ENCODE measurements around the gene DPM1. TPM values are rescaled to one million over a fixed set of nuclear protein-coding genes. Genes with fewer than 3 reads are reported as not detected.

The DPM1 gene
- total RNA-seq, 6 experiments from 2014 or later, result 51.8 to 59.9 (median 57.4) TPM

GRCh38 chr20:50993876-50994275 is 35.5 kb upstream of the DPM1 start:
- H3K4me3 Mint-ChIP-seq, result no peak overlapping the region
- TF ChIP-seq CTCF (IDR thresholded peaks at IDR 0.05), result no peak
- no peaks in the 10 kb centered on the region for H3K9me3 Mint-ChIP-seq
- H3K36me3 Mint-ChIP-seq (ENCODE audit: low read depth), result 0 out of 2 replicates have a peak, but pooled peaks cover 4% of the 10 kb centered on the region
- H3K27ac Mint-ChIP-seq, result no peak overlapping the region
- DNase-seq, result no peak
- peaks cover 29% of the 10 kb centered on the region for H3K4me1 Mint-ChIP-seq (ENCODE audit: low read depth)
- H3K27me3 Mint-ChIP-seq (ENCODE audit: insufficient read depth), result peaks cover under 1% of the 10 kb centered on the region

- Mint-ChIP-seq H3K4me3 (no peak overlapping the region), H3K27me3 (ENCODE audit: insufficient read depth) (no peaks in the 10 kb centered on the region; the same call in 1 of the 2 replicates), H3K9me3 (no peaks in the 10 kb centered on the region), H3K4me1 (ENCODE audit: low read depth) (peaks cover 33% of the 10 kb centered on the region), H3K36me3 (ENCODE audit: low read depth) (0 out of 2 replicates have a peak, but pooled peaks cover 4% of the 10 kb centered on the region), H3K27ac (no peak overlapping the region)
- peak; percentile 84 for TF ChIP-seq CTCF (IDR thresholded peaks at IDR 0.05)
- DNase-seq, result peak; percentile 47
Measured at GRCh38 chr20:50992733-50993457, 34.6 kb upstream of the DPM1 start.

- H3K27ac Mint-ChIP-seq, result no peak overlapping the region
- H3K9me3 Mint-ChIP-seq, result no peaks in the 10 kb centered on the region
- H3K4me1 Mint-ChIP-seq (ENCODE audit: low read depth), result peaks cover 38% of the 10 kb centered on the region
- no peak overlapping the region for H3K4me3 Mint-ChIP-seq
- H3K27me3 Mint-ChIP-seq (ENCODE audit: insufficient read depth), result no peaks in the 10 kb centered on the region; the same call in 1 of the 2 replicates
- DNase-seq, result no peak
- H3K36me3 Mint-ChIP-seq (ENCODE audit: low read depth), result 0 out of 2 replicates have a peak, but pooled peaks cover 4% of the 10 kb centered on the region
- TF ChIP-seq CTCF (IDR thresholded peaks at IDR 0.05), result no peak
Measured at GRCh38 chr20:50992336-50992732, 34.0 kb upstream of the DPM1 start.

GRCh38 chr20:50991076-50991475 is 32.7 kb upstream of the DPM1 start:
- H3K27ac Mint-ChIP-seq, result peak overlapping the region; percentile 43; the same call in 1 of the 2 replicates
- no peak for DNase-seq

GRCh38 chr20:50987493-50988210 is 29.3 kb upstream of the DPM1 start:
- H3K4me3 Mint-ChIP-seq, result peak overlapping the region; percentile 55
- DNase-seq, result peak; percentile 83
- peak; percentile 94 for TF ChIP-seq CTCF (IDR thresholded peaks at IDR 0.05)
- H3K36me3 Mint-ChIP-seq (ENCODE audit: low read depth), result no peaks in the 10 kb centered on the region
- no peaks in the 10 kb centered on the region; the same call in 1 of the 2 replicates for H3K27me3 Mint-ChIP-seq (ENCODE audit: insufficient read depth)
- H3K9me3 Mint-ChIP-seq, result no peaks in the 10 kb centered on the region
- peaks cover 29% of the 10 kb centered on the region for H3K4me1 Mint-ChIP-seq (ENCODE audit: low read depth)
- no peak overlapping the region for H3K27ac Mint-ChIP-seq

More at GRCh38 chr20:50991076-50991475, 32.7 kb upstream of the DPM1 start:
- no peaks in the 10 kb centered on the region for H3K9me3 Mint-ChIP-seq
- H3K4me3 Mint-ChIP-seq, result no peak overlapping the region
- 0 out of 2 replicates have a peak, but pooled peaks cover 4% of the 10 kb centered on the region for H3K36me3 Mint-ChIP-seq (ENCODE audit: low read depth)
- H3K4me1 Mint-ChIP-seq (ENCODE audit: low read depth), result peaks cover 27% of the 10 kb centered on the region
- no peaks in the 10 kb centered on the region; the same call in 1 of the 2 replicates for H3K27me3 Mint-ChIP-seq (ENCODE audit: insufficient read depth)
- no peak for TF ChIP-seq CTCF (IDR thresholded peaks at IDR 0.05)
